Astrocyte (in vitro differentiated cells and primary cell): Measurements from ENCODE around the gene ARID5B.
"Not testable (repeated sequence)": the region's sequence is repeated elsewhere in the genome, so short reads cannot be mapped to it uniquely, and the experiment has no call there.

Experiments
- EZH2 ChIP-seq: IDR thresholded peaks from 2 replicates; pipeline ENCODE4 v1.6.1; 2012; ENCODE audit warnings: mild to moderate bottlenecking, low read length, inconsistent platforms; ENCODE audit not compliant: insufficient read depth
- TF ChIP-seq, protein P1 (sequence below): IDR thresholded peaks from 2 replicates; pipeline ENCODE4 v1.5.1; 2011; ENCODE audit warnings: low read depth, mild to moderate bottlenecking, inconsistent platforms, low read length, moderate library complexity; ENCODE audit not compliant: insufficient read depth

- TF ChIP-seq EZH2 = not testable (repeated sequence)
- TF ChIP-seq, protein P1, sequence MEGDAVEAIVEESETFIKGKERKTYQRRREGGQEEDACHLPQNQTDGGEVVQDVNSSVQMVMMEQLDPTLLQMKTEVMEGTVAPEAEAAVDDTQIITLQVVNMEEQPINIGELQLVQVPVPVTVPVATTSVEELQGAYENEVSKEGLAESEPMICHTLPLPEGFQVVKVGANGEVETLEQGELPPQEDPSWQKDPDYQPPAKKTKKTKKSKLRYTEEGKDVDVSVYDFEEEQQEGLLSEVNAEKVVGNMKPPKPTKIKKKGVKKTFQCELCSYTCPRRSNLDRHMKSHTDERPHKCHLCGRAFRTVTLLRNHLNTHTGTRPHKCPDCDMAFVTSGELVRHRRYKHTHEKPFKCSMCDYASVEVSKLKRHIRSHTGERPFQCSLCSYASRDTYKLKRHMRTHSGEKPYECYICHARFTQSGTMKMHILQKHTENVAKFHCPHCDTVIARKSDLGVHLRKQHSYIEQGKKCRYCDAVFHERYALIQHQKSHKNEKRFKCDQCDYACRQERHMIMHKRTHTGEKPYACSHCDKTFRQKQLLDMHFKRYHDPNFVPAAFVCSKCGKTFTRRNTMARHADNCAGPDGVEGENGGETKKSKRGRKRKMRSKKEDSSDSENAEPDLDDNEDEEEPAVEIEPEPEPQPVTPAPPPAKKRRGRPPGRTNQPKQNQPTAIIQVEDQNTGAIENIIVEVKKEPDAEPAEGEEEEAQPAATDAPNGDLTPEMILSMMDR = not testable (repeated sequence)
These were observed 127.0 kb downstream of the ARID5B start for GRCh38 chr10:62028502-62028842.
